OCI-LY3 (cell line): ENCODE measurements around the gene ZFAND5.
A peak's percentile ranks its signal among the peaks of the same experiment; 100 is the strongest.

Experiments used
- H2AFZ ChIP-seq: fragments of 200-600, 300-600 bp; shearing (Covaris generic); 2 replicates; pipeline ENCODE4 v1.6.0; 2014; ENCODE audit warnings: antibody characterized with exemption, low read depth, low read length
- H3K27ac ChIP-seq: fragments of 200-600, 300-600 bp; sonication (generic); 2 replicates; pipeline ENCODE4 v1.5.1; 2014; ENCODE audit warnings: mild to moderate bottlenecking, low read length, moderate library complexity, mixed read lengths
- H3K27me3 ChIP-seq: fragments of 200-600, 300-600 bp; sonication (generic); 2 replicates; pipeline ENCODE4 v1.6.1; 2014; ENCODE audit warnings: low read depth, low read length, mixed read lengths
- H3K36me3 ChIP-seq: fragments of 200-600, 300-600 bp; sonication (generic); replicated peaks from 2 replicates; pipeline ENCODE3; 2014; ENCODE audit warnings: low read depth, low read length, mixed read lengths
- H3K4me1 ChIP-seq: fragments of 300-600, 200-600 bp; sonication (generic); 2 replicates; pipeline ENCODE4 v1.6.1; 2014; ENCODE audit warnings: low read length, mixed read lengths
- H3K4me2 ChIP-seq: fragments of 200-600, 300-600 bp; sonication (generic); 2 replicates; pipeline ENCODE4 v1.6.1; 2014; ENCODE audit warnings: low read length, mixed read lengths
- H3K4me3 ChIP-seq: fragments of 300-600, 200-600 bp; sonication (generic); 2 replicates; pipeline ENCODE4 v1.5.1; 2014; ENCODE audit warnings: antibody characterized with exemption, mild to moderate bottlenecking, low read length, moderate library complexity
- H3K79me2 ChIP-seq: fragments of 300-600, 200-600 bp; shearing (Covaris generic); 2 replicates; pipeline ENCODE4 v1.6.1; 2014; ENCODE audit warnings: mild to moderate bottlenecking, low read length, mixed read lengths
- H3K9ac ChIP-seq: fragments of 300-600, 200-600 bp; shearing (Covaris generic); 2 replicates; pipeline ENCODE4 v1.6.0; 2014; ENCODE audit warnings: mild to moderate bottlenecking, low read length, moderate library complexity
- H3K9me3 ChIP-seq: fragments of 200-600, 300-600 bp; shearing (Covaris generic); 2 replicates; pipeline ENCODE4 v1.6.1; 2014; ENCODE audit warnings: low read length, mixed read lengths; ENCODE audit not compliant: insufficient read depth
- H4K20me1 ChIP-seq: fragments of 200-600, 300-600 bp; sonication (generic); 2 replicates; pipeline ENCODE4 v1.6.1; 2016; ENCODE audit warnings: low read length, mixed read lengths; ENCODE audit not compliant: insufficient read depth
- CTCF ChIP-seq: fragments of 200-600, 300-600 bp; sonication (generic); IDR thresholded peaks from 2 replicates; pipeline ENCODE4 v1.5.1; 2014; ENCODE audit warnings: antibody characterized with exemption, low read length, low read depth
- EZH2phosphoT487 ChIP-seq: fragments of 200-600 bp; shearing (Covaris generic); IDR thresholded peaks from 2 replicates; pipeline ENCODE4 v1.6.1; 2018; ENCODE audit warnings: antibody characterized with exemption, mixed run types, low read depth

Gene ZFAND5

GRCh38 chr9:72364679-72365524 is at the start of gene ZFAND5:
Gene ZFAND5 (minus strand): TSS chr9:72365208. CDS start chr9:72360778, 4,430 bp downstream.
- peaks cover 40% of the 10 kb centered on the region for H4K20me1 ChIP-seq
- peaks cover 51% of the 10 kb centered on the region for H3K79me2 ChIP-seq
- peaks cover 32% of the 10 kb centered on the region for H3K4me1 ChIP-seq

GRCh38 chr9:72412483-72413040 is 47.6 kb upstream of the ZFAND5 start:
- no peaks in the 10 kb centered on the region for H3K36me3 ChIP-seq
- no peak for TF ChIP-seq CTCF
- TF ChIP-seq EZH2phosphoT487: no peak
- peaks cover 8% of the 10 kb centered on the region for H3K4me1 ChIP-seq
- no peak overlapping the region for H2AFZ ChIP-seq
- no peaks in the 10 kb centered on the region for H3K27me3 ChIP-seq
- no peaks in the 10 kb centered on the region for H3K79me2 ChIP-seq
- H3K9me3 ChIP-seq: no peaks in the 10 kb centered on the region
- H4K20me1 ChIP-seq: no peaks in the 10 kb centered on the region
- H3K27ac ChIP-seq: no peak overlapping the region
- H3K9ac ChIP-seq: no peak overlapping the region
- H3K4me3 ChIP-seq: no peak overlapping the region
- H3K4me2 ChIP-seq: no peak overlapping the region

More at GRCh38 chr9:72364679-72365524, at the start of gene ZFAND5:
- Histone ChIP-seq H2AFZ (peak within 1 kb of the TSS; percentile 90), H3K4me2 (peak within 1 kb of the TSS; percentile 99), H3K36me3 (peaks cover 24% of the 10 kb centered on the region), H3K9me3 (no peaks in the 10 kb centered on the region), H3K27me3 (no peaks in the 10 kb centered on the region), H3K9ac (peak within 1 kb of the TSS; percentile 99), H3K4me3 (peak within 1 kb of the TSS; percentile 94), H3K27ac (peak within 1 kb of the TSS; percentile 84)
- TF ChIP-seq EZH2phosphoT487: no peak
- no peak for TF ChIP-seq CTCF

- no peak overlapping the region for H3K27ac ChIP-seq
- no peaks in the 10 kb centered on the region for H4K20me1 ChIP-seq
- TF ChIP-seq EZH2phosphoT487 (no peak), CTCF (no peak)
- no peak overlapping the region for H2AFZ ChIP-seq
- no peak overlapping the region for H3K9ac ChIP-seq
- H3K4me3 ChIP-seq: no peak overlapping the region
- H3K4me1 ChIP-seq: peaks cover 4% of the 10 kb centered on the region
- no peak overlapping the region for H3K4me2 ChIP-seq
- no peaks in the 10 kb centered on the region for H3K79me2 ChIP-seq
- H3K9me3 ChIP-seq: no peaks in the 10 kb centered on the region
- H3K27me3 ChIP-seq: no peaks in the 10 kb centered on the region
- no peaks in the 10 kb centered on the region for H3K36me3 ChIP-seq
Observed at GRCh38 chr9:72410214-72410613, 45.2 kb upstream of the ZFAND5 start.

- Histone ChIP-seq H3K4me1 (peaks cover 5% of the 10 kb centered on the region), H3K27ac (no peak overlapping the region), H4K20me1 (no peaks in the 10 kb centered on the region), H3K4me3 (no peak overlapping the region), H3K9ac (no peak overlapping the region), H3K36me3 (no peaks in the 10 kb centered on the region), H3K4me2 (no peak overlapping the region), H3K79me2 (no peaks in the 10 kb centered on the region), H3K9me3 (no peaks in the 10 kb centered on the region), H2AFZ (peak overlapping the region; percentile 29; the same call in 1 of the 2 replicates), H3K27me3 (no peaks in the 10 kb centered on the region)
- TF ChIP-seq EZH2phosphoT487 (no peak), CTCF (no peak)
Observed at GRCh38 chr9:72407114-72407513, 42.1 kb upstream of the ZFAND5 start.
